Measurements from ENCODE around the gene LCN2. TPM values are rescaled to one million over a fixed set of nuclear protein-coding genes. Genes with fewer than 3 reads are reported as not detected.

The LCN2 gene
- total RNA-seq, 1 donor from 2014 or later, result 45.7 TPM

- H3K4me3 ChIP-seq (ENCODE audit: low read depth, low read length), result no peak overlapping the region
- no peak for TF ChIP-seq CTCF (conservative IDR thresholded peaks at IDR 0.05; ENCODE audit: low read depth, low read length)
- DNase-seq (ENCODE audit: low read depth), result no peak
These were observed 44.3 kb downstream of the LCN2 start for GRCh38 chr9:128193469-128194096.

- DNase-seq (ENCODE audit: low read depth), result no peak
- H3K4me3 ChIP-seq (ENCODE audit: low read depth, low read length), result no peak overlapping the region
- TF ChIP-seq CTCF (conservative IDR thresholded peaks at IDR 0.05; ENCODE audit: low read depth, low read length), result peak; percentile 13
These were observed 52.5 kb downstream of the LCN2 start for GRCh38 chr9:128201441-128202369.

- TF ChIP-seq CTCF (conservative IDR thresholded peaks at IDR 0.05; ENCODE audit: low read depth, low read length), result no peak
- no peak for DNase-seq (ENCODE audit: low read depth)
- no peak overlapping the region for H3K4me3 ChIP-seq (ENCODE audit: low read depth, low read length)
These were observed 53.4 kb downstream of the LCN2 start for GRCh38 chr9:128202648-128203023.

Other genes with a start within 250 kb of the LCN2 start
- gene ST6GALNAC6, start 249.8 kb upstream of the LCN2 start, total RNA-seq, result 23.5 and 25.8 TPM in 2 replicates
- 27.4 and 28.2 TPM in 2 replicates for gene ST6GALNAC4, start 232.4 kb upstream of the LCN2 start, total RNA-seq
- 0.87 and 6.9 TPM in 2 replicates for gene PIP5KL1, start 218.7 kb upstream of the LCN2 start, total RNA-seq
- gene DPM2, start 211.6 kb upstream of the LCN2 start, total RNA-seq, result 26.2 and 26.5 TPM in 2 replicates
- gene EEIG1, start 168.5 kb upstream of the LCN2 start, total RNA-seq, result 3.9 and 5.0 TPM in 2 replicates
- 7.0 and 9.0 TPM in 2 replicates for gene NAIF1, start 82.1 kb upstream of the LCN2 start, total RNA-seq
- 7.3 and 12.2 TPM in 2 replicates for gene SLC25A25, start 81.2 kb upstream of the LCN2 start, total RNA-seq
- gene PTGES2, start 21.7 kb upstream of the LCN2 start, total RNA-seq, result 58.5 and 91.0 TPM in 2 replicates
- 194 and 269 TPM in 2 replicates for gene BBLN, start 10.8 kb downstream of the LCN2 start, total RNA-seq
- gene CIZ1, start 42.1 kb downstream of the LCN2 start, total RNA-seq, result 56.7 and 76.7 TPM in 2 replicates
- gene DNM1, start 53.9 kb downstream of the LCN2 start, total RNA-seq, result 2.6 and 16.7 TPM in 2 replicates
- 35.9 and 41.3 TPM in 2 replicates for gene GOLGA2, start 126.6 kb downstream of the LCN2 start, total RNA-seq
- gene SWI5, start 126.8 kb downstream of the LCN2 start, total RNA-seq, result 25.3 and 37.4 TPM in 2 replicates
- 14.1 and 20.0 TPM in 2 replicates for gene TRUB2, start 173.0 kb downstream of the LCN2 start, total RNA-seq
- 54.2 and 68.8 TPM in 2 replicates for gene COQ4, start 173.4 kb downstream of the LCN2 start, total RNA-seq
- 27.7 and 45.4 TPM in 2 replicates for gene SLC27A4, start 191.1 kb downstream of the LCN2 start, total RNA-seq
- gene URM1, start 221.9 kb downstream of the LCN2 start, total RNA-seq, result 39.4 and 52.1 TPM in 2 replicates

Measured in epithelial cell of proximal tubule (primary cell).